Loucy (cell line): ENCODE data around the gene KRT1.

Experiments
- CTCF ChIP-seq: fragments of 200-600 bp; sonication (generic); conservative IDR thresholded peaks from 2 replicates; pipeline ENCODE4 v1.5.1; 2014; ENCODE audit warnings: mild to moderate bottlenecking, antibody characterized with exemption, low read length
- EZH2phosphoT487 ChIP-seq: fragments of 200-600 bp; IDR thresholded peaks from 2 replicates; pipeline ENCODE4 v1.6.1; 2018; ENCODE audit warnings: antibody characterized with exemption, mild to moderate bottlenecking, moderate library complexity, borderline replicate concordance

- TF ChIP-seq CTCF = no peak
- TF ChIP-seq EZH2phosphoT487 = no peak
Observed at GRCh38 chr12:52637299-52637698, 42.9 kb downstream of the KRT1 start.
